HG02981 (cell line): ENCODE results near the gene FHDC1.

Experiments
- ATAC-seq: cut with Tn5 transposase; IDR thresholded peaks from one replicate; pipeline ENCODE4 v1.9.1; 2021; ENCODE audit warnings: mild to moderate bottlenecking, moderate library complexity; ENCODE audit not compliant: unreplicated experiment

Gene FHDC1

DNA sequence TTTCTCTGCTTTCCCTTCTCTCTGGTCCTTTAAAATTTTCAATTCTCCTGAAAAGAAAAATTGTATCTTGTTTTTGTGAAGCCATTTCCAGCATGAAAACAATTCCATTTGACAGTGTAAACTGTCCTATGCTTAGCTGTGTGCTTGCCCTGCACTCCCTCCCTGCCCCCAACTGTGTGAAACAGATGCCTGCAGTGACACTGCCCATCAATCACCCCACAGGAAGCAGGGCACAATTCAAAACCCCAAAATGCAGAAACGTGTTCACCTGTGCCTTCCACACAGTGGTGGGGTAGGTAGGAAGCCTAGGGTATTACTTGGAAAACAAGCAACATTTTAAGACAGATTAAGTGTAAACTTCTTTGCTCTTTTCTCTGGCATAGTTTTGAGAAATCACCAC is 6.2 kb upstream of the FHDC1 start:
- ATAC-seq = no peak

DNA sequence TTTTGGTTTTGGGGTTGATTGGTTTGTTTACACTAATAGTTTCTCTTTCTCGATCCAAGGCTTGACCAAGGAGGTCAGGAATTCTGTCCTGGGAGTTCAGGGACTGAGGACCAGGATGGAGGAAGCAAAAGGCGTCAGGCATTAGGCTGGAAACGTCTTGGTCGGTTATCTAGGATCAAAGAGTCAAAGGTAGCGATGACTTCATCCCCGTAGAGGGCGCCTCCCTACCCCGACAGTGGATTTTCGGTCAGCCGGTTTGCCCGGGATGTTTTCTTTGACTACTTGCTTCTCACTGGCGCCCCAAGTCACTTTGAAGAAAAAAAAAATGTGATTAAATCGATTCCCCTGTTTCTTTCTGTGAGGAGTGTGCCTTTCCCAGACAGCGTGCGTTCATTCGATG is 980 bp upstream of the FHDC1 start:
- no peak for ATAC-seq

DNA sequence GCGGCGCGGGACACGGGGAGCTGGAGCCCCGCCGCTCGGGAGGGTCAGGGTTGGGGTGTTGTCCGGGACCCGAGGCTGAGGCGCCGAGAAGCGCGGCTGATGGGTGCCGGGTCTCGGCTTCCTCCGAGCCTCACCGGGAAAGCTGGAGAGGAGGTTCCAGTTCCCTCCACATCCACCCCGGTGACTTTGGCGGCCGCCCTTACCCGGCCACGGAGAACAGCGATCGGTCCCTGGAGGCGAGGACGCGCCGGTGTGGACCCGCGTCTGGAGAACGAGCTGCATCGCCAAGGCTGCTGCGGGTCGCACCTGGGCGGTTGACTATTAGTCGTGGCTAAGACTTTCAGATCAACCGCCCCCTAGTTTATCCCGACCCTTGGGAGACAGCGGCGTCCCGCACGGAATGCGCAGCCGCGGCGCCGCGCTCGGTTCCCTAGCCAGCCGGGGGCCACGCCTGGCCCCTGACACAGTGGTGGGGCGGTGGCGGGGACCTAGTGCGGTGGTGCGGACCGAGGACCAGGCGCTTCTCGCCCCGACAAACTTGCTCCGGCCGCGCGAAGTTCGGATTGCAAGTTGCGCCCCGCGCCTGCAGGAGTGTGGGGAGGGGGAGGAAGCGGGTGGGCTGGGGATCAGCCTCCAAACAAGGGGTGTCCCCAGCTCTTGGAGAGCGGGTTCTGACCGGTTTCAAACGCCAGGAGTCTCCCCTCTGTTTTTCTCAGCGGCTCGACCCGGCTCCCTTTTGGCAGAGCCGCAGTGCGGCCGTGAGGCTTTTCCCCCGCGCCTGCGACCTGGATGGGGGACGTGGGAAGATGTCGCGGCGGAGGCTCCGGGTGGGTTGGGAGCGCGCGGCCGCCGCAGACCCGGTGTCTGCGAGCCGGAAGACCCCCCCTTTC is 568 bp downstream of the FHDC1 start:
- ATAC-seq = peak; percentile 36

DNA sequence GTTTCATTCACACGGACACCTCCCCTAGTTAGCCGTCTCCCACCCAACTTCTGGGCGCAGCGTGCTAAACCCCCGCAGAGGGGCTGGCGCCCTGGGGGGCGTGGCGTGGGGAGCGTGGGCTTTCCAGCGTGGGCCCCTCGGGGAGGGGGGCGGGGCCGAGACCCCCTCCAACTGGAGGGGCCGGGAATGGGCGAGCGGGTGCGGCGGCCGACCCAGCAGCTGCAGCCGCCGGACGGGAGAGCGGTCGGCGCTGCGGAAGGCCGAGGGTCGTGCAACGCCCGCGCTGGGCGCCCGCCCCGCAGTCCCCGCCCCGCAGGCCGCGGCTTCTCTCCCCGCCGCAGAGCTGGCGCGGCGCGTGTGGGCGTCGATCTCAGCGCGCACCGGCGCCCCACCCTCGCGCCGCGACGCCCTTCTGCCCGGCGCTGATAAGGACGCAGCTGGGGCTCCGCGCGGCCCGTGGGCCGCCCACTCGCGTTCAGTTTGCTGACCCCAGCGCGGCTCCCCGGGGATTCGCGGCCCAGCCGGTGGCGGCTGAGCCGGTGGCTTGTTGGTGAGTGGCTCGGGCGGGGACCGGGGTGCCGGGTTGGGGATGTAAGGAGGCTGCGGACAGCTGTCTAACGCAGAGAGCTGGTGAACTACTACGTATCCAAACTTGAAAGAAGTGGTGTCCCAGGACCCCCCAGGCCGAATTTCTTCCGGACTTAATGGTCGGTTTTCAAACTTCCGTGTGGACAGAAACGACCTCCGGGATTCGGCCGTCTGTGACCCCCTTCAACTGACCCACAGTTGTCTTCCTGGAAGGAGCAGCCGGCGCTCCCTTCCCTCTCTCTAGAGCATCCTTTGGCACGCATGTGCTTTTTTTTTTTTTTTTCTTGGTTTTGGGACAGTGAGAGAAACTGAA is 1.5 kb downstream of the FHDC1 start:
- ATAC-seq = no peak

DNA sequence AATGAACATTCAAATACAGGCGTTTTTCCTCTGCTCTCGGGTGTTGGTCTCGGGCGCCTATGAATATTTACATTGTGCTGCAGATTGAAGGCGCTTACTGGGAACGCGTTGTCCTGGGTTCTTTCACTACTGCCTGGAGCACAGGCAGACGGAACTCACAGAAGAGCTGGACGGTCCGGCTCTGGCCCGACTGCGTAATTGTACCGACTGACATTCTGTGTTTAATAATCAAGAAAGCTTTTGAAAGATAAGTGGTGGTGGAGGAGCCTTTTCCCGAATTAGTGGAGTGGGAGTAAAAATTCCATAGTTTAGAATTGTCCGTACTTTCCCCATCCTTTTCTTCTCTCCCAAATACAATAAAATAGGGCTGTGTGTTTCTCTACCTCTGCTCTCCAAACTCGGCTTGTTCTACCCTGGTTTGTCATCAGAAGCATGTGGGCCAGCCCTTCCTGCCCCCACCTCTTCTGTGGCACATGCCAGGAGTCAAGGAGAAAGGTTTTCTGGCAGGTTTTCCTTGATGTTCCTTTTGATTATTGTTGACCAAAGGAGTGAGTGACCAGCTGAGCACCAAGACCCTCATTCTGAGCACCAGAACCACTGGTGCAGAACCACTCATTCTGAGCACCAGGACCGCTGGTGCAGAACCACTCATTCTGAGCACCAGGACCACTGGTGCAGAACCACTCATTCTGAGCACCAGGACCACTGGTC is 2.3 kb downstream of the FHDC1 start:
- ATAC-seq = no peak

DNA sequence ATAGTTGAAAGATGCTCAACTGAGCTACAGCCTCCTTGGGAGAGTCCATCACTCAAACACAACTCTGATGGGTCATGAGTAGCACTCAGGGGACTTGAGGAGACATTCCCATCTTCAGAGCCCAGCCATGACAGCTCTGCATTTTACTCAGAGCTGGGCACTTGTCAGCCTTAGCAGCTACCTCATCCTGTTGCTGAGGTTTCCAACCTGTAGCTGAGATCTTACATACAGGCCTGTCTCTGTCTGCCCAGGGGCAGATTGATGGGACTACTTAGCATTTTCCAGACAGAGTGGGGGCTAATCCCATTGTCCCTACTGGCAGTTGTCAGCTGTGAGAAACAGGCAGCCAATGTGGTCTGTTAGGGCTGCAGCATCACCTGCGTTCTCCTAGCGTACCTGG is 3.5 kb downstream of the FHDC1 start:
- no peak for ATAC-seq

DNA sequence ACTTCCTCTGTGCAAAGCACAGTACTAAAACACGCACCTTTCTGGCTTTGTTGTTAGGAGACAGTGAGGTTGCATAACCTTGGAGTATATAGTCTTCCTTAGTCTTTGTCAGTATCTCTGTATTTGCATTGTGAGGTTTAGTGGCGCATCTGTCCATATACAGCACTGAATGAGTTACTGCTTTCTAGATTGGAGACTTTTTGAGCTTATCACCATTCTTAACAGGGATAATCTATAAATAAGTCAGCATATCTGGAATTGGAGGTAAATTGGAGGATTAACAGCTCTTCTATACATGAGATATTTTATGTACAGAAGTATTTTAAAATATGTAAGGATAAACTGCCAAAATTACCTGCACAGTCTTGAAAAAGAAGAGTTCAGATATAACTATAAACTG is 4.3 kb downstream of the FHDC1 start:
- ATAC-seq = no peak

DNA sequence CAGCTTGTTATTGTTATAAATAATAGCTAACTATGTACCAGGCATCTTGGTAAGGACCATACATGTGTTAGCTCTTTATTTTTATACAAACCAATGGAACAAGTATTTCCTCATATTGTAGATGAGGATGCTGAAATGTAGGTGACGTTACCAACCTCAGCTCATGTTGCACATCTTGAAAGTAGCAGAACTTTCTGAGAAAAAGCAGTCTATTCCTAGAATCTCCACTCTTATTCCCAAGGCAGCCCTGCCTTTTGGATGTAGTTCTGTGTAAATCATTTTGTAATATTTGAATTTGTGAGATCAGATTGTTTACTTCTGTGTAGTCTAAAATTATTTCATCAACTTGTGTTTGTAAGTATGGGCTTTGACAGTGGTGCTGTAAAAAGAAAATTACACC is 5.3 kb downstream of the FHDC1 start:
- no peak for ATAC-seq

DNA sequence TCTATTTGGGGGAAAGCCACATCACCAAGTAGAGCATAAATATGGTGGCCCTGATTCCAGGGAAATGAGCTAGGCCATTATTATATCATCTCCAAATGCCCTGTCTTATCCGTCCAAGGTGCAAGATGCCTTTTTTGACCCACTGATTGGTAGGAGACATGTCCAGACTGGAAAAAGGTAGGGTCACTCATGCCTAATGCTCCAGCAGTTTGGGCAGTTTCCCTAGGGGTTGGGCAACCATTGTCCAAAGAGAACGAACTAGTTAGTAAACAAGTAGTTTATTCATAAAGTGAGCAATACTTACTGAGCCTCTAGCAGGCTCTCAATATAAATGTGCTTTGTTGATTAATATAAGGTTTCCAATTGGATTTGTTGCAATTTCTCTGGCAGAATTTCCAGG is 6.2 kb downstream of the FHDC1 start:
- no peak for ATAC-seq

DNA sequence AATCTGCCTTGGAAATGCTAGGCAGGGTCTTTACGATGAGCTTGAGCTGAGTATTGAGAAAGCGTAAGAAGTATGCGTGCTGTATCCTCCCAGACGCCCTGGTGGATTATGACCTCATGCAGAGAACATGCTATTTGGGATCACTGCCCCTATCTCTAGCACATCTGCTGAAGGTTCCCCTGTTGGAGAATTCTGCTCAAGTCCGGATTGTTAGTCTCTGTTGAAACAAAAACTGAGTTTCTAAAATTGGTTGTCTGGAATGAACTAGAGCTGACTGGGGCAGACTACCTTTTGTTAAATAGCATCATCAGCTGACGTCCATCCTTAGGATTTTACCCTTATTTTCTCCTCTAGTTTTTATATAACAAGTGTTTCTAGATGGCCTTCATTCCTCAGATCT is 7.5 kb downstream of the FHDC1 start:
- no peak for ATAC-seq

DNA sequence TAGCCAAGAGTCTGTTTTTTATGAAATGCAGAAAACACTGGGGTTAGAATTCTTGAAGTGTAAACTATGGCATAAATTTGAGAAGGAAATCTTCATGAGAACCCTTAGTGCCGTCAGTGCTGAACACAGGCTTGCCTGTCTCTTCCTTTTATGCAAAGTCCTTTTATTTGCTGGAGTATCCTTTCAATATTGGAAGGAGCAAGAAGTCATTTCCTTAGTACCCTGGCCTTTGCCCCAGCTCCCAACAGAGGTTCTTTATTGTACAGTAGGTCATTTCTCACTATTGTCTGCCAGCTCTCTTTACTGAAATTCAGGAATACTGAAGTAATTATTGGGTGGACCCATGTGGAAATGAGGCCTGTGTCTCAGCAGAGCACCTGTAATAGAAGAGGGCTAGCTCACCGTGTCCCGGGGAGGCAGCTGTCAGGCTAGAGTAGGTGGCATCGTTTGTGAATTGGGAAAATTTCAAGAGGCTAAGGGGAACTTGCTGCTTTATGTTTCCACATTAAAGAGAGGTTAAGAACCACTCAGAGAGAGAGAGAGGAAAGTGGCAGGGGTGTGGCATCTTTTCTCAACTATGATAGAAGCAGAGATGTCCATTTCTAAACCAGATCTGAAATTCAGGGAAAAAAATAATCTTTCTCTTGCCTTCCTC is 8.7 kb downstream of the FHDC1 start:
- no peak for ATAC-seq

DNA sequence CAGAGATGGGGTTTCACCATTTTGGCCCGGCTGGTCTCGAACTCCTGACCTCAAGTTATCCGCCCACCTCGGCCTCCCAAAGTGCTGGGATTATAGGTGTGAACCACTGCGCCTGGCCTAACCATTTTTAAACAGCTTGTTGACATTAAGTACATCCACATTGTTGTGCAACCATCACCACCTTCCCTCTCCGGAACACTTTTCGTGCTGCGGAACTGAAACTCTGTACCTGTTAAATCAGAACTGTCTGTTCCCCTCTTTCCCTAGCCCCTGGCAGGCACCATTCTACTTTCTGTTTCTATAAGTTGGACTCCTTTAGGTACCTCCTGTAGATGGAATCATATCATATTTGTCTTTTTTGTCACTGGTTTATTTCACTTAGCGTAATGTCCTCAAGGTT is 9.5 kb downstream of the FHDC1 start:
- no peak for ATAC-seq

DNA sequence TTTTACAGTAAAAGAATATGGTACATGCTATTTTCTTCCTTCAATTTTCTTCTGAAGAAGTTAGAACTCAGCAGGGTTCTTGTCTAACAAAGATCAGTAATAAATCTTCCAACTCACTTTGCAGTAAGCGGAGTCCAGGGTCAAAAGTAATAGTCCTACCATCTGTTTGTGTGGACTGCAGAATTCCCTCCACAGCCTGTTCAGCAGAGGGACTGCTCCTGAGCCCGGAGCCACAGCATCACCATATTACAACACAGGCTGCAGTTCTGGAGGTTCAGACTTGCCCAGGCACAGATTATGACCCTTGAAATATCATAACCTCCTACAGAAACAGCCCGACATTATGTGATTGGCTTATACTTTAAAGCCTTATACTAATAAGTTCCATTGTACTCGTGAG is 10.3 kb downstream of the FHDC1 start:
- no peak for ATAC-seq

DNA sequence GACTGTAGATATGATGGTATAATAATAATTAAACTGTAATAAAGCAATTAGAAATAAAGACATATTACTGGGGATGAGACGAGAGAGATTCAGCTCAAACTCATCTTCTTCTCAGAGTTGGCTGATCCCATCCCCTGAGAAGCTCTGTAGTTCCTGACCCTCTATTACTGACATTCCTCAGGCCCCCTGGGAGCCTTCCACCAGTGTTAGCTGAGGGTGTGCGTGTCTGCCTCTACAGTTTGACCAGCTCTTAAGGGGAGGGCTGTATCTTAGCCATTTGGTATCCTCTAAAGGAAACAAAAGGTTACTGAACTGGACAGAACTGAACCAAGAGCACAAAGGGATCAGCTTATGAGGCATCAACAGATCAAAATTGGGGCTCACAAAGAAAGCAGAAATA is 11.2 kb downstream of the FHDC1 start:
- no peak for ATAC-seq

DNA sequence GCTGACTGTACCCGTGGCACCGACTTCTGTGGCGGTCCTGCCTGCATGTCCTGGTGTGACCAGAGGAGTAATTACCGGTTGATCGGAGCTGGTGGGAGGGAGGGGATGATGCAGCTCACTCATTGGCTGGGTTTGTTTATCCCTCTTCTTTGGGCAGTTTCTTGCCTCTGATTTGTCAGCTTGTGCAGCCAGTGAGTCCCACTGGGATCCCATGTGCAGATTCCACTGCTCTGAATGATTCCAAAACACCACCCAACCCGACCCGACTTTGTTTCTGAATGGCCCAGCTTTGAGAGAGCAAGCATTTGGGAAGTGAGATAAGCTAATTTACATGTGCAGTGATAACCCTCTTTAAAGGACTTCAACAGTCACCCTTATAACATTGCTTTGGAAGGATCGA is 13.8 kb downstream of the FHDC1 start:
- no peak for ATAC-seq

DNA sequence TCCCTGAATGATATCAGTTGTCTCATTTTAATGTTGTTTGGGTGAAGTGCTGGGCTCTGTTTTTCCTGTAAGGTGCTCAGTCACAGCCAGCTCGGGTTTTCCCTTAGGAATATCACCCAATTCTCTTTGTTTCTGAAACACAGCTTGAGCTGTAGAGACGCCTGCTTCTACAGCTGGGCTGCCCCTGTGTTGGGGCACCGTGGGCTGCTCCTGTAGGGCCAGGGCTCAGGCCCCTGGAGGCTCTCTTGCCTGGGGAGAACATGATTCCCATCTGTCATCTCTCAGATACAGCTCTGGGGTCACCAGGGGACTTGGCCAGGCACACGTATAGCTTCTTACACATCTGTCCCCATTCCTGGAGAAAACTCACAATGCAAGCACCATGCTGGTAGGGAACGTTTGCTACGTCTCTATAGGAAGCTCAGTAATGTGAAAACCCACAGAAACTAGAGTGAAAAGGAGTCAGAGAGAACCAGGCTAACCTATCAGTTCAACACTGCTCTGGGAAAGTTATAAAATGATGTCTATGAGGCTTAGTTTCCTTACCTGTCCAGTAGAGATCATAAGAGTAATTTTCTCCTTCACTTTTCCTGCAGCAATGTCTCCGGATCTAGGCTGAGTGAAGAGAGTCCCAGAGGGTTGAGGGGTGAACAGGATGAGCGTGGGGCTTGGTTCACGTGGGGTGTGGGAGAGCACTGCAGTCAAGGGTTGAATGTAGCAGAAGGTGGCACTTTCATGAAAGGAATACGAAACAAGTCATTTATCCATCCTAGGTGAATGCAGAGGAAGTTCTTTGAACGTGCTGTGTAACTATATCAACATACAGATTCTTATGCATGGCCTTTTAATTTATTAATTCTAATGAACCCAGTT is 14.5 kb downstream of the FHDC1 start:
- ATAC-seq = no peak

DNA sequence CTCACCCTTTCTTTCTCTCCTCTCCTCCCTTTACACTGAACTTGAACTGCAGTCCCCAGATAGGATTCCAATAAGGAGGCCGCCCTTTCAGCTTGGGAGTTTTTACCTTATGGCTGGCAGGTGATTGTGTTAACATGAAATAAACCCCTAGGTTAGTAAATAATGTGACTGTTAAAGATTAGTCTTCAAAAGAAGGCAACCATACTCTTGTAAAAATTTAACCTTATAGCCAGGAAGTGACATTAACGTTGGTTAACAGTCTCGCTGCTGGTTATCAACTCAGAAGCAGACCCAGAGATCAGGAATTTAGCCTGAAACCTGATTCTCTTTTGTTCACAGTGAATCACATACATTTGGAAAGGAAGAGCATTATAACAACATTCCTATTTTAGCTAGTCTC is 15.2 kb downstream of the FHDC1 start:
- ATAC-seq = no peak

DNA sequence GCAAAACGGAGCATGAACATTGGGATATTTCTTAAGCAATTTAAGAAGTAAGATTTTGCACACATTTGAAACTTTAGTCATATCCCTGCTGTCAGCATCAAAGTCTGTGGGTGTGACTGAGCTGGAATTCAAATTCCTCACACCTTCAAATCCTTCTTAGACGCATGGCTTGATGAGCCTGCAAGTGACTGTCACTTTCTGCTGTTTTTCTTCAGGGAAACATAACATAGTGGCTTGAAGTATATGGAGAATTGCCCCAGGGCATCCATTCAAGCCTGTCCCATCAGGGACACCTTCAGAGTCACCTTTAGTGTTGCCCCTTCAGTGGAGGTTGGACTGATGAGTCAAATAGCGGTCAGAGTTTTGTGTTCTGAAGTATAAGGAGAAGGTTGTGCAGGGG is 17.4 kb downstream of the FHDC1 start:
- no peak for ATAC-seq

DNA sequence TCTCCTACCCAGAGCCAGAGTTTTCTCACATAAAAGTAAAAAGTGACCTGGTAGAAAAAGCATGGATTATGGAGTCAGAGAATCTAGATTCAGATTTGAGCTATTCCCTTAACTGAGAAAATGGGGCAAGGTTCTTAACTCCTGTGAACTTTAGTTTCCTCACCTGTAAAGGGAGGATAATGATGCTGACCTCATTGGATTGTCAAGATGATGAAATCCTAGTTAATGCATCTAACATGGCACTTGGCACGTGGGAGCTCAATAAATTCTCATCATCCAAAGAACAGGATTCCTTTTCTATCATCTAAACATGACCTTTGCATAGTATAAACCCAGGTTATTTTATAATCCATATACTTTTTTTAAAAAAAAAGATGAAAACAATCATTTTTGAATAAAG is 18.6 kb downstream of the FHDC1 start:
- no peak for ATAC-seq

DNA sequence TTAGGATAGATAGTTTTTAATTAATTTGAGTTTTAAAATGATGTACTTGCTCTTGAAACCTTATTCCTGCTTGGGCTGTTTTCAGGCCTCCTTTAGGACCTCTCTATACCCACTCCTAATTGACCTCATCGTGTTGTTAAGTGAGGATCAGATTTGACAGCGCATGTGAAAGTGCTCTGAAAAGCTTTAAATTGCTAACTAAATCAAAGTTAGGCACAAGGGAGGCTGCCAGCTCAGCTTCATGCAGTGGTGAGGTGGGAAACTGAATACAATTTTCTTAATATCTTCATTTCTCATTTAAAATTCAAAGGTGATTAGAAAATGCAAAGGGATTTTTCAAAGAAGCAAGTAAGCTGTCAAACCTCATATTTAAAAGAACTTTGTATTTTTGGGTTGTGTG is 20.0 kb downstream of the FHDC1 start:
- ATAC-seq = no peak
